GM19455 (cell line): ENCODE measurements around the gene TRO.

Experiments
- ATAC-seq: cut with Tn5 transposase; IDR thresholded peaks from one replicate; pipeline ENCODE4 v1.9.1; 2021; ENCODE audit not compliant: unreplicated experiment

The TRO gene

DNA sequence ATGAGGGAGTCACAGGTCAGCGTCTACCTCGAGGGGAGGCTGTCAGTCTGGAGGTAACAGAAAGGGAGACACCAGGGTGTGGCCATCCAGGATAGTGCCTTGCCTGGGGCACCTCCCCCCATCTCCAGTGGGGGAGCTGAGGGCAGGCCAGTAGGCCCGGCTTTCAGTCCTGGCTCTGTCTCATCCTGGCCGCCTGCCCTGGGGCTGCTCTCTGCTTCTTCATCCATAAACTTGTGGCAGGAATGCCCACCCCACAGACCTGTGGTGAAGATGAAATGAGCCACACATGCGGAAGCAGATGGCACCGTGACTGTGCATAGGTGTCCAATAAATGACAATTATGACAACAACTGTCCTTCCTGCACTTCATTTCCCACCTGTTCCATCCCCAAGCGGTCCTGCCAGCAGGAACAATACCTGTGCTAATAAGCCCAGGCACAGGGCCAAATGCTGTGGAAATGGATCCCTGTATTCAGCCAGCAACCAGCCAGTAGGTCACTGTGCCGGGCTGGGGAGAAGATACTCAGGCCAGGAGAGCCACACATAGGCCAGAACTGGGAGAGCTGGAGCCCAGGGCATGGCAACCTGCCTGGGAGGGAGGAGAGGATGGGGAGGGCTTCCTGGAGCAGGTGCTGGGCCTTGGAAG, 30.2 kb downstream of the TRO start:
- no peak for ATAC-seq

DNA sequence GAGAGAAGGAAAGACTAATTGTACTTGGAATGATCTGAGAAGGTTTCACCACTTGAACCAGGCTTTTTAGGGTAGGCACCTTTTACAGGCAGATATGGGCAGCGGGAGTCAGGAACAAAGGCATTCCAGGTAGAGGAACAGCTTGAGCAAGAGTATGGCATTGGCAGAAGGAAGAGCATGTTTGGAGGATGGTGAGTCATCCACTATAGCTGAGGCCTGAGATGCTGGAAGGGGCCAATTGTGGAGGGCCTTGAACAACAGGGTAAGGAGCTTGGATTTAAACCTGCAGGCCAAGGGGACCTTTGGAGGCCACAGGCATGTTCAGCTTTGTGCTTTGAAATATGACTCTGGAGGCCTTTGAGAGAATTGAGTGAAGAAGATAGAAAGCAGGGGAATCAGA, 41.1 kb downstream of the TRO start:
- ATAC-seq: no peak

DNA sequence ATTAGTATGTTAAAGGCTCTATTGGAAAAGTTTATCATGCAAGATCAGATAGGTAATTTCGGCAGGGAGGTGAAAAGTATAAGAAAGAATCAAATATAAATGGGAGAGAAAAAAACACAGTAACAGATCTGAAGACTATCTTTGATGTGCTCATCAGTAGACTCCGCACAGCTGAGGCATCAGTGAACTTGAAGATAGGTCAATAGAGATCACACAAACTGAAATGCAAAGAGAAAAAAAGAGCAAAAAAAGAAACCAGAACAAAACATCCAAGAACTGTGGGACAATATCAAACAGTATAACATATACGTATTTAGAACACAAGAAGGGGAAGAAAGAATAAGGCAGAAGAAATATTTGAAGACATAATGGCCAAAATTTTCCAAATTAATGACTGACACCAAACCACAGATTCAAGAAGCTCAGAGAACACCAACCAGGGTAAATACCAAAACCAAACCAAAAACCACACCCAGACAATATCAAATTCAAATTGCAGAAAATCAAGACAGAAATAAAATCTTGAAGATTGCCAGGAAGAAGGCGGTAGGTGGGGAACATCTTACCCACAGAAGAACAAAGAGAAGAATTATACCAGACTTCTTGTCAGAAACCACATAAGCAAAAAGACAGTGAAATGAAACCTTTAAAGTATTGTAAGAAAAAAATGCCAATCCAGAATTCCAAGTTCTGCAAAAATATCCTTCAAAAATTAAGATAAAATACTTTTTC, 44.3 kb downstream of the TRO start:
- no peak for ATAC-seq

DNA sequence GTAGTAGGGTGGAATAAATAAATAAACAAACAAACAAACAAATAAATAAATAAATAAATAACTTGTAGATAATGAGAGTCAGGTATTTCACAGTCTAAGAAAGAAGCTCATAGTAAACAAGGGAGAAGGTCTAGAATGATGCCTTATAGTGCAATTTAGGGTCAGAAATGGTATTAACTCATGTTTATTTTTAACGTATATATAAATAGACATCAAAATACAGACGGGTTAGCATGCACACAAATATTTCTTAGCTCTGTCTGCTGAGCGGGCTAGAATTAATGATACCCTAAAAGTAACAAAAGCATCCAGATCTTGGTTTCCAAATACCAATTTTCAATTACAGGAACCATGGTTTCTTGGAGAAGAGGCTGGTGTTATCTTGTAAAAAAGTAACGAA, 56.8 kb downstream of the TRO start:
- no peak for ATAC-seq

DNA sequence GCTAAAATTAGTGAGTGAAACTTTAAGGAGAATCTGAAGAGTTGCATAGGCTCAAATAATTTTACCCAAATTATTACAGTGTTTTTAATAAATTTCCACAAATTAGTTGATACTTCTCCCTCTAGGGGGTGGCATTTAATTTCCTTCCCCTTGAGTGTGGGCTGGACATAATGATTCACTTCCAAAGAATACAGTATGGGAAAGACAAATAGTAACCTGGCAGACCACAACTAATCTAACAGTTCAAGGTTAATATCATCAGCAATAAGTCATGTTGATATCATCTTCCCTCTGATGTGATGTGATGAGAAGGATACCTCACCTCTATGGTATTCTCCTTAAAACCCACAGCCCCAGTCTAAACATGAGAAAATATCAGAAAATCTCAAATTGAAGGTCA, 57.8 kb downstream of the TRO start:
- ATAC-seq: no peak

DNA sequence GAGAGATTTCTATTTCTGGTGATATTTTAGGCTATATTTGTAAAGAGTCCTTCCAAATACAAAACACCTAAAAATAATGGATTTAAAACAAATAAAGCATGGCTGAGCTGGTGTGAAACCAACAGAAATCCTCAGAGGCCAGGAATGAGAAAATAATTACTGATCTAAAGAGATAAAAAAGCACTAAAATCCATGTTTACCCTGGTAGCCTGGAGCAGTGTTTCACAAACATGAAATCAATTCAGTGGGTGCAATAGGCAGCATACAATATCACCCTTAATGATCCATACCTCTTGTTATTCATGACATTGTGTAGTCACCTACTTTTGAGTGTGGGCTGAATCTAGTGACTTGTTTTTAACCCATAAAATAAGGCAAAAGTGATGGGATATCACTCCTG, 58.8 kb downstream of the TRO start:
- ATAC-seq: no peak

DNA sequence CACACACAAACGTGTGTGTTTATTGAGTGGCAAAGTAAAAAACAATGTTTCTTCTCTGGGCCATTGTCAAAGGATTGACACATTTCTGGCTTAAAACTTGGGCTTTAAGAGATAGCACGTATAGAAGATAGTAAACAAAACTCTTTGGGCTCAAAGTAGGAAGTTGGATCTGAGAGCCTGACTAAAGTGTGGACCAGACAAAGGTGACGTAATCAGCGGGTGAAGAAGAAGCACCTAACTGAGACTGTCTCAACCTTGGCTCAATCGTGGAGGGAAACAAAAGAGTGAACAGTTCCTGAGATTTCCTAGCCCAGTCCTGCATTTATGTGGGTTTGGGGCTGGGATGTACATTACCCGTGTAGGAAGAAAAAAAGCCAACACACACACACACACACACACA, 59.7 kb downstream of the TRO start:
- no peak for ATAC-seq
